ENCODE results near the gene CLEC16A. TPM values are rescaled to one million over a fixed set of nuclear protein-coding genes. Genes with fewer than 3 reads are reported as not detected.

The CLEC16A gene
- polyA plus RNA-seq, 4 donors, result 22.9 to 24.5 (median 23.7) TPM

- no peak for DNase-seq (ENCODE audit: low read depth in 4 of 4, low spot score in 3 of 4)
These were observed 280.7 kb downstream of the CLEC16A start for GRCh38 chr16:11224894-11225676.

GRCh38 chr16:11225677-11226549 is 281.5 kb downstream of the CLEC16A start:
- DNase-seq (ENCODE audit: low read depth in 4 of 4, low spot score in 3 of 4), result no peak

GRCh38 chr16:11229432-11229831 is 285.1 kb downstream of the CLEC16A start:
- DNase-seq (ENCODE audit: low read depth in 4 of 4, low spot score in 3 of 4), result no peak

GRCh38 chr16:11229906-11230305 is 285.5 kb downstream of the CLEC16A start:
- DNase-seq (ENCODE audit: low read depth in 4 of 4, low spot score in 3 of 4), result no peak

- no peak for DNase-seq (ENCODE audit: low read depth in 4 of 4, low spot score in 3 of 4)
These were observed 287.1 kb downstream of the CLEC16A start for GRCh38 chr16:11231367-11231970.

Other genes with a start within 250 kb of the CLEC16A start
- gene TEKT5, start 249.6 kb upstream of the CLEC16A start, polyA plus RNA-seq (ENCODE audit: insufficient read length in 4 of 4), result under 1 TPM in 2 of 4 donors, not detected in 2; 0.19 to 0.37 TPM
- 10 to 100 TPM; 31.5 to 37.3 (median 34.9) TPM for gene NUBP1, start 200.7 kb upstream of the CLEC16A start, polyA plus RNA-seq (ENCODE audit: insufficient read length in 4 of 4)
- gene TVP23A, start 125.8 kb upstream of the CLEC16A start, polyA plus RNA-seq (ENCODE audit: insufficient read length in 4 of 4), result 1 to 10 TPM; 3.0 to 4.1 (median 3.7) TPM
- gene CIITA, start 67.4 kb upstream of the CLEC16A start, polyA plus RNA-seq (ENCODE audit: insufficient read length in 4 of 4), result 1 to 10 TPM; 5.2 to 9.1 (median 6.2) TPM
- gene DEXI, start 2.1 kb upstream of the CLEC16A start, polyA plus RNA-seq (ENCODE audit: insufficient read length in 4 of 4), result 10 to 100 TPM; 45.6 to 52.0 (median 48.0) TPM

All from right renal pelvis (tissue), 4 donors.